ENCODE results near the gene COL13A1.

Gene COL13A1

GRCh38 chr10:69801434-69802315, at the start of gene COL13A1:
COL13A1 (plus strand) TSS chr10:69801906; CDS start chr10:69802424, 518 bp downstream.
- DNase-seq = peak; percentile 78

DNA sequence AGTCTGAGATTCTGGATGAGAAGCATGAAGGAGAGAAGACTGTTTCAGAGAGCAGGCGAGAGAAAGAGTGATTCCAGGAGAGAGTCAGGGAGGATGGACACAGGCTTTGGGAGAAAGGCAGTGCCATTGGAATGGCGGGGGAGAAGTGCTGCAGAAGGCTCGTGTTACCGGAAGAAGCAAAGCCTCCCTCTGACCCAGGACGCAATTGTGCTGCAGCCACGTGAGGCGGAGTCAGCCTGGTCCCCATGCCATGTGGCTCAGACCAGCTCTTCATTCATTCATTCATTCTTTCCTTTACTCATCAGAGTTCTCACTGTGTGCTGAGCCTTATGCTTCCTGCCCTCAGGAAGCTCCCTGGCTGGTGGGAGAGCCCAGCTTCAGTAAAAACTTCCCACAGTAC, 49.2 kb upstream of the COL13A1 start:
- no peak for DNase-seq

DNA sequence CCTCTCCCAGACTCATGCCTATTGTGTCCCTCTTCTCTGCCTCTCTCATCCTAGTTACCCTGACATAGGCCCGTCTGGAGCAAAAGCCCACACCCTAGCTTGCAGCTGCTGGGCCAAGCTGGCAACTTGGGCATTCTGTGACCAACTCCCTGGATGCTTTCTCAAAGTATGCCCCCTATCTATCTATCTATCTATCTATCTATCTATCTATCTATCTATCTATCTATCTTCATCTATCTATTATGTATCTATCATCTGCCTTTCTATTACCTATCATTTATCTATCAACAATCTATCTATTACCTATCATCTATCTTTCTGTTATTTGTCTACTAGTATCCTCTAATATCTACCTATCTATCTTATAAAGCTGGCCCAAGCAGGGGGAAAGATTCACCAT, 45.4 kb upstream of the COL13A1 start:
- DNase-seq = no peak

- DNase-seq = no peak
Measured at GRCh38 chr10:69757206-69757552, 44.5 kb upstream of the COL13A1 start.

GRCh38 chr10:69757553-69758309, 44.0 kb upstream of the COL13A1 start:
- DNase-seq = peak; percentile 56

GRCh38 chr10:69758310-69758728, 43.4 kb upstream of the COL13A1 start:
- DNase-seq = no peak

DNA sequence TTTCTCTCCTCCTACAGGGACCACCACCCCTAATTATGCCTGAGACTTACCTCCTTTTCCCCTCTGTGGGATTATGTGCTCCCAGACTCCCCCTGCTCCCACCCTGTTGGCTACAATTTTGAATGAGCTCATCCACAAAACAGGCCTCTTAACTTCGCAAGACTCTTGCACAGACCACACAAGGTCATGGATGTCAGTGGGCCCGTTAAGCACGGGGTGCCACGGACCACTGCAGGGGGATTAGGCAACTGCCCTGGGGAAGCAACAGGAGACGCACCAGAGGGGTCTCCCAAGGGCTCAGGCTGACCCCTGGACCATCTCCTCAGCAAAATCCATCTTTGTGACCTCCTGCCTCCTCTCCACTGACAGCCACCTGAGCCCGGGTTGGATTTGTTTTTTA, 42.1 kb upstream of the COL13A1 start:
- DNase-seq = no peak

- DNase-seq = no peak
Measured at GRCh38 chr10:69760072-69760471, 41.6 kb upstream of the COL13A1 start.

DNA sequence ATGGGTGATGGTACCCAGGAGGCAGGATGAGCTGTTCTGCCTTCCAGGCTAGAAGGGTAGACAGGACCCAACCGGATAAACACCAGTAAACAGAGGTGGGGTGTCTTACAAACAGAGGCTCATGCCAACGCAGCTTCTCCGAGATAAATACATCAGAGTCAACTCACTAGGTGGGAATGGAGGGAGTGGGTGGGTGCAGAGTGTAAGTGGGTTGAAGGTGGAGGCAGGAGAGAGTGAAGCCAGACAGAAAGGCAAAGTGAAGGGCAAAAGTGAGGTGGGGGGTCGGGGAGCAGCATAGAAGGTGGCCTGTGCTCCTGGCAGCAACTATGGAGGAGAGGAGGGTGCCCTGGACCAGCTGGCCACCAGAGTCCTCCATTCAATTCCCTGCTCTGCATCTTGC, 40.4 kb upstream of the COL13A1 start:
- no peak for DNase-seq

DNA sequence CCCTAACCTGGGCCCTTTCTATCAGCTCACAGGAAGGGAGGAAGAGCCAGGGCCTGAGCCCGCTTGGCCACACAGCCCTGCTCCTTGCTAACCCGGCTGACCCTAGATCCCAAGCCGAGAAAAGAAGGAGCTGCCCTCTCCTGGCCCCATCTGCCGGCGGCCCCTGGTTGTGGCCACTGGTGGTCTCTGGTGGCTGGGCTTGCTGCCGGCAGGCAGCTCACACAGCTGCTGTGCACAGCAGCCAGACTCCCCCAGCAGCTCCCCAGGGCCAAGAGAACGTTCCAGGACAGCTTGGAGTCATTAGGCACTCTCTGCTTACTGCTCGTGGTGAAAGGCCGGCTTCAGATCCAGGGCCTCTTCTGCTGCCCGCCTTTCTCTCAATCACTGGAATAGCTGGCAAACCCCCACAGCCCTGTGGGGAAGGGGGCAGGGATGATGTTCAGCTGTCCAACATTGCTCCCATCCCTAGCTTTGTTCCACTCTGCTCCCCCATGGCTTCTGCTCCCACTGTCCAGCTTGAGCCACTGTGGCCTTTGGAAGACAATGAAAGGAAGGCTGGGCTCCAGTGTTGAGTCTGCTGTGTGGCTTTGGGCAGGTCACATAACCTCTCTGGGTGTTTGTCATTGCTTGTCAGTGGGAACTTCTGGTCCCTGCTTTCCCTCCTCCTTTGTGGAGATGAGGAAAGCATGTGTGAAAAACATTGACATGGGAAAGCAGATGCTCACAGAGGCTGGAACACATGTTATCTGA, 35.4 kb upstream of the COL13A1 start:
- peak; percentile 49 for DNase-seq

DNA sequence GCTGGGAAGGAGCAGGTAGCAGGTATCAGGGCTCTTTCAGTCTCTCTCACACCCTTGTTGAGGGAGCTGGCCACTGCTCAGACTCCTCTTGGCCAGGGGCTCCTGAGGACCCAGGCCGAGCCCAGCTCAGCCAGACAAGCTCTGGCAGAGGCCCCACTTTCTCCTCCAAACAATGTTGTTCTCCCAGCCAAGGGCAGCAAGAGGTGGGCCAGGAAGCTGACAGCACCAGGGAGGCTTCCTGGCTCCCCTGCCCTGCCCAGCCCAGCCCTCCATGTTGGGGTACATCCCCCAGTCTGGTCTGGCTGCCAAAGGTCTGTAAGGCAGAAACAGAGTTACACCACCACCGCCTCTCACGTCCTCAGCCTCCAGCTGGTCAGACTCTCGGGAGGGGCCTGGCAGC, 33.9 kb upstream of the COL13A1 start:
- DNase-seq = no peak

DNA sequence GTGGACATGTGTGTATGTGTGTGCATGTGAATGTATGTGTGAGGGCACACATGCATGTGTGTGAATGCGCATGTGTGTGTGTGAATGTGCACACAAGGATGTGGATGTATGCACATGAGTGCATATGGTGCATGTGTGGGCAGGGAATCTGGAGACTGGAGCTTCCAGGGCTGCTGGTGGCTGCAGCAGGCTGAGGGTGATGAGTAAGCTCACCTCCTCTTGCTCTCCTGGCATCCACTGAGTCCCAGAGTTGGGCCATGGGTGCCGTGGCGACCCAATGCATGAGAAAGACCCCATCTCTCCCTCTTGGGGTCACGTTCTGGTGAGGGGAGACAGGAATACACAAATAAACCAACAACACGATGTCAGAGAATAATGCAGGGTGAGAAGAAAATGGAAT, 33.3 kb upstream of the COL13A1 start:
- no peak for DNase-seq

DNA sequence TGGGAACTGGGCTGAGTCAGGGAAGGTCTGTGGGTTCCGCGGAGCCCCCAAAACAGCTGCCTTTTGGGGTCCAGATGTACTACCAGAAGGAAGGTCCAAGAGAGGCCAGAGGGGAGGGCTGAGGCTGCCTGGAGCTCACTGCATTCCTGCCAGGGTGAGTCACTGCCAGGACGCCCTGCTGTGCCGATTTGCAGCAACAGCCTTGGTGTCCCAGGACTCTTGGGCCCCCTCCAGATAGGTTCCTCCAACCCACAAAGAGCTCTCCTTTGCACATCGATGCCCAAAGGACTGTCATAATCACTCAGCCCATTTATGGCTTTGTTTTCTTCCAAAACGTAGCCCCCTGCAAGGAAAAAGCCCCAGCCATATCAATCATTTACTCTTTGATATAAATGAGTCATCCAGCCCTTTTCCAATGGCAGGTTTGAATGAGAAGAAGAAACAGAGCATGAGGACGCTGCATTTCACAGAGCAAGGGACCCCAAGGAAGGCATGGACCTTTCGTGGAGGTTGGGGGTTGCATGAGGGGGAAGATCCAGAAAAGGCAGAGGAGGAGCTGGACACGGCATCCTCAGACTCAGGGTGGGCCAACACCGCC, 32.2 kb upstream of the COL13A1 start:
- DNase-seq = no peak

DNA sequence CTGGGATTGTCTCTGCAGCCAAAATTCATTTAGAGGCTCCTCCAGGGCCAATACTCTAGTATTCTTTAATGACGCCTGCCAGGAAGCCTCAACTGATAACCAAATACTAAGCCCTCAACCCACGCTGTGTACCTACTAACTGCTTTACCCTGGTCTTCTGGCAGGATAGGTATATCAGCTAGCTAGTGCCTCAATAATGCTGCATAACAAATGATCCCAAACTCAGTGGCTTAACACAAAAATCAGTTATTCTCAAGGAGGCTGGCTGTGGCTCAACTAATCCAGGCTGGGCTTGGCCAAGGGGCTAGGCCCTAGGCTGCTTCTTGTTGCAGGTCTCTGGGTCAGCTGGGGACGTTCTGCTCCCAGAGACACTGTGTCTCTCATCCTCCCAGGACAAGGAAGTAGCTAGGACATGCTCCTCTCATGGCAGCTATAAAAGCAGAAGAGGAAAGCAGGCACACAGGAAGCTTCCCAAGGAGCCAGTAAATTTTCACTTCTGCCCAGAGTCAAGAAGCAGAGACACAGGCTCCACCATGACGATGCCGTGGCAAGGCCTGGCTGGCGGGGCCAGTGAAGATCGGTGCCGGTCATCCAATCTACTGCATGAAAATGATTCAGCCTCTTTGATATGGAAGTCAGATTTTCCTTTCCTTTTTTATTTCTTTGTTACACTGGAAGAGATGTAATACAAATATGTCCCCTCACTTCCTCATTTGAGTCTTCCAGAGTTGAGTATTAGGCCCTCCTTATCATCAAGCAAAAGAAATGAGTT, 28.6 kb upstream of the COL13A1 start:
- no peak for DNase-seq

DNA sequence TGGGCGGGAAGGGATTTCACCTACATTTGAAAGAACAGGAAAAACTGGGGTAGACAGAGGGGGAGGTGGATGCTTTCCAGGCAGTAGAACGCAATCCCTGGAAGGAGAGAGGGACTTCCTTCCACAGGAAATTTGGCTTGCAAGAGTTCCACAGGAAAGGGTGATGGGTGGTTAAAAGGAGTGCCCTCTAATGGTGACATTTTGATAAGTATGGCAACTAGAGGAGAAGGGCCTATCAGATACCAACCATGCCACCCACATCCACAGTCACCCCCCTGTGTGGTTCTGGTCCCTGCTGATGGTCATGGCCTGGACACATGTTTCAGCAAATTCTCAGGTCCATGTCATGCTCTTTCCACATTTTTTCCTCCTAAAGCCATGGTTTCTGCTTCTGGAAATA, 27.1 kb upstream of the COL13A1 start:
- no peak for DNase-seq

DNA sequence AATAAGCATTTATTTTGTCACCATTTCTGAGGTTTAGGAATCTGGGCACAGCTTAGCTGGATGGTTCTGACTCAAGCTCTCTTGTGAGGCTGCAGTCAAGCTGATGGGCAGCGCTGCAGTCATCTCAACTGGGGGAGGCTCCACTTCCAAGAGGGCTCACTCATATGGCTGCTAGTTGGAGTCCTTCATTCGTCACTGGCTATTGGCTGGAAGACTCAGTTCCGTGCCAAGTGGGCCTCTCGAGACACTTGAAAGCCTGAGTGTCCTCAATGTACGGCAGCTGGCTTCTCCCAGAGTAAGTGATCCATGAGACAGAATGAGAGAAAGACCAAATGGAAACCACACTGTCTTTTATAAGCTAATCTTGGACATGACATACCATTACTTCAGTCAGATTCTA, 21.6 kb upstream of the COL13A1 start:
- no peak for DNase-seq

- no peak for DNase-seq
Measured at GRCh38 chr10:69781576-69781975, 20.1 kb upstream of the COL13A1 start.

DNA sequence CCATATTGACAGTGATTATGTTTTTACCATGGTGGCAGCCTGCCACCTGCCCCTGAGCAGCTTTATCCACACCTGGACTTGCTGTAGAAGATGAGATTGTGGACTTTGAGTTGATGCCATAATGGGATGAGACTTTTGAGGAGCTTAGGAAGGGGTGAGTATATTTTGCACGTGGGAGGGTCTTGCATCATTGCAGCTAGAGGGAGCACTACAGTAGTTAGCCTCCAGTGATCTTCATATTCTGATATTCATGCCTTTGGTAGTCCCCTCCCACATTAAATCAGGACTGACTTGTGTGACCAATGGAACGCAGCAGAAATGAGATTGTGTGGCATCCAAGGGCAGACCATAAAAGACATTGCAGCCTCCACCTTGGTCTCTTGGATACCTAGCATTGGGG, 18.2 kb upstream of the COL13A1 start:
- DNase-seq = no peak

DNA sequence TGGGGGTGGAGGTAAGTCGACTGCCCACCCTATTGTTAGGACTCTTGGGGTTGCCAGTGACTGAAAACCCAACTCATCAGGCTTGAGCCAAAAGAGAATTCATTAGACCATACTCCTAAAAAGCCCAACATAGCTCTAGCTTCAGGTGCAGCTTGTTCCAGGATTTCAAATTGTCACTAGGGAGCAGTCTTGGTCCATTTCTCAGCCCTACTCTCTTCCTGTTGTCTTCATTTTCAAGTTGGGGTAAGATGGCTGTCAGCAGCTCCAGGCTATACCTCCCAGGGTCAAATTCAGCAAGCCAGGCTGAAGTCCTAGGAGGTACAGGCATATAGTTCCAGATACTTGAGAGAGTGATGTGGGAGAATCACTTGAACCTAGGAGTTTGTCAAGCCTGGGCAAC, 14.9 kb upstream of the COL13A1 start:
- no peak for DNase-seq

GRCh38 chr10:69787681-69788080, 14.0 kb upstream of the COL13A1 start:
- DNase-seq = no peak

DNA sequence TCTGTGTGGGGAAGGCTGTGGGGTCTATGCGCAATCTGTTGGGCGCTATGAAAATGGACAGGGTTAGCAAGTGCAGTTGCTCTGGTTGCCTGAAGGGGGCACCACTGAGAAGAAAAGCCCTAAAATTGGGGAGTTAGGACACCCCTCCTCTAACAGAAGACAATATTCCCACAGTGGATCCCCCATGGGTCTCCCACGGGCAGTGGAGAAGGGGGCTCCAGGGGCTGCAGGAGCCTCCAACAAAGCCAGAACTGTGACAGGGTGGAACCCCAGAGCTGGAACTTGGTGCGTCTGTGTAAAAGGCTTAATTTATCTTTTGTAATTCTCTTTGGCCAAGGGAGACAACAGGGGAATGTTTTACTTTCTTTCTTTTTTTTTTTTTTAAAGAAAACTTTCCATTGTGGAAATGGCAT, 12.5 kb upstream of the COL13A1 start:
- DNase-seq = no peak

DNA sequence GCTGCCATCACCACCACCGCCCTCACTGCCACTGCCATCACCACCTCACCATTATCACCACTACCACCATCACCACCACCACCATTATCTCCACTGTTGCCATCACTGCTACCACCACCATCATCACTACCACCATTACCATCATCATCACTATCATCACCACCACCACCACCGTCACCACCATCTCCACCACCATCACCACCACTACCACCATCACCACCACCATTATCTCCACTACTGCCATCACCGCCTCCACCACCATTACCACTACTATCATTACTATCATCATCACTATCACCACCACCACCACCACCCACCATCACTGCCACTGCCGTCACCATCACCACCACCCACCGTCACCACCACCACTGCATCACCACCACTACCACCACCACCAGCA, 9.9 kb upstream of the COL13A1 start:
- no peak for DNase-seq

All from retina (tissue), 1 donor.